A549 (cell line): ENCODE results near the gene UNC45A. TPM values are rescaled to one million over a fixed set of nuclear protein-coding genes. Genes with fewer than 3 reads are reported as not detected.

Experiments used
- ATAC-seq, 2 experiments: fragments of 200-7000 bp in 1 of 2; fragments of >200 bp in 1 of 2; cut with Nextera tagmentation in 1 of 2; cut with Tn5 transposase in 1 of 2; 3 replicates each; pipeline versions ENCODE4 v1.8.0 to v1.9.1; 2018 to 2020; ENCODE audit warnings: mild to moderate bottlenecking in 1 of 2, moderate library complexity in 1 of 2
- CTCF ChIA-PET: fragments of 300-600 bp; sonication (Branson Sonifier 250); formaldehyde crosslinking; extraction: SDS; loops from one replicate; lab custom pipeline; 2021; ENCODE audit warnings: antibody characterized with exemption, inconsistent platforms; lab: Yijun Ruan, JAX
- POLR2A ChIA-PET: fragments of 350-600 bp; formaldehyde crosslinking; extraction: SDS; loops from one replicate; lab custom pipeline; 2021; ENCODE audit warnings: antibody characterized with exemption, inconsistent platforms; lab: Yijun Ruan, JAX
- DNase-seq, 2 experiments: peaks; one replicate each; pipeline versions ENCODE4 v3.0.0 to v3.0.0-alpha.2; 2011 to 2016; ENCODE audit warnings: low read depth in 1 of 2, low spot score in 1 of 2
- FAIRE-seq: peaks from 2 replicates; lab custom pipeline; 2011; peaks lifted over from hg19 to GRCh38; lab: Jason Lieb, UNC
- H3K27ac ChIP-seq, 2 experiments: fragments of >200 bp; sonication (Bioruptor Twin); formaldehyde crosslinking; 3 replicates each; pipeline ENCODE4 v1.5.1; 2016 to 2017
- H3K4me1 ChIP-seq: fragments of >200 bp; sonication (Bioruptor Twin); formaldehyde crosslinking; 3 replicates; pipeline ENCODE4 v1.6.1; 2016
- H3K4me2 ChIP-seq: fragments of >200 bp; sonication (Bioruptor Twin); formaldehyde crosslinking; 3 replicates; pipeline ENCODE4 v1.6.1; 2016
- H3K4me3 ChIP-seq: fragments of >200 bp; sonication (Bioruptor Twin); formaldehyde crosslinking; 3 replicates; pipeline ENCODE4 v1.5.1; 2016
- H3K9me3 ChIP-seq: fragments of >200 bp; sonication (Bioruptor Twin); formaldehyde crosslinking; 3 replicates; pipeline ENCODE4 v1.6.1; 2016
- BHLHE40 ChIP-seq: IDR thresholded peaks from 2 replicates; pipeline ENCODE4 v1.6.1; 2012; ENCODE audit warnings: low read depth, low read length, inconsistent platforms
- CBX8 ChIP-seq: fragments of 200-600 bp; sonication (generic); IDR thresholded peaks from 2 replicates; pipeline ENCODE4 v1.6.1; 2016
- CHD2 ChIP-seq: fragments of 150-350 bp; IDR thresholded peaks from 2 replicates; pipeline ENCODE4 v1.6.1; 2014; ENCODE audit warnings: low read length; ENCODE audit not compliant: partially characterized antibody
- CHD4 ChIP-seq: fragments of 200-600 bp; sonication (generic); IDR thresholded peaks from 2 replicates; pipeline ENCODE4 v1.6.1; 2016; ENCODE audit warnings: antibody characterized with exemption, mild to moderate bottlenecking, borderline replicate concordance
- EHF ChIP-seq: fragments of 250-450 bp; sonication (Bioruptor Pico); IDR thresholded peaks from 2 replicates; pipeline ENCODE4 v1.5.0; 2020; ENCODE audit warnings: mild to moderate bottlenecking
- EHMT2 ChIP-seq: fragments of 200-600 bp; sonication (generic); IDR thresholded peaks from 2 replicates; pipeline ENCODE4 v1.6.1; 2016; ENCODE audit warnings: antibody characterized with exemption, low read depth, mild to moderate bottlenecking, moderate library complexity
- ESRRA ChIP-seq: fragments of 150-350 bp; IDR thresholded peaks from 2 replicates; pipeline ENCODE4 v1.6.1; 2014; ENCODE audit warnings: mild to moderate bottlenecking, low read length, borderline replicate concordance
- FOSB ChIP-seq: fragments of 250-450 bp; sonication (Bioruptor Pico); IDR thresholded peaks from 2 replicates; pipeline ENCODE4 v1.5.0; 2020; ENCODE audit warnings: mild to moderate bottlenecking, moderate library complexity
- HMGXB4 ChIP-seq: fragments of 250-450 bp; sonication (Bioruptor Pico); IDR thresholded peaks from 2 replicates; pipeline ENCODE4 v1.5.0; 2021; ENCODE audit warnings: mild to moderate bottlenecking, moderate library complexity, borderline replicate concordance
- HOXA7 ChIP-seq: fragments of 250-450 bp; sonication (Bioruptor Pico); IDR thresholded peaks from 2 replicates; pipeline ENCODE4 v1.5.0; 2020; ENCODE audit warnings: mild to moderate bottlenecking, moderate library complexity
- KDM1A ChIP-seq: fragments of 200-600 bp; sonication (generic); IDR thresholded peaks from 2 replicates; pipeline ENCODE4 v1.6.1; 2016; ENCODE audit warnings: low read depth, mild to moderate bottlenecking
- MAFK ChIP-seq: fragments of 450-650 bp; IDR thresholded peaks from 2 replicates; pipeline ENCODE4 v1.6.1; 2014; ENCODE audit not compliant: partially characterized antibody
- MAX ChIP-seq: IDR thresholded peaks from 2 replicates; pipeline ENCODE4 v1.6.1; 2012
- MAZ ChIP-seq: fragments of 150-350 bp; IDR thresholded peaks from 2 replicates; pipeline ENCODE4 v1.6.1; 2014; ENCODE audit warnings: antibody characterized with exemption, low read depth, low read length, borderline replicate concordance
- NFE2L2 ChIP-seq: fragments of 150-350 bp; conservative IDR thresholded peaks from 2 replicates; pipeline ENCODE4 v1.6.1; 2014; ENCODE audit warnings: low read length
- NPAS2 ChIP-seq: fragments of 250-450 bp; sonication (Bioruptor Pico); IDR thresholded peaks from 2 replicates; pipeline ENCODE4 v1.8.0; 2022; ENCODE audit warnings: mild to moderate bottlenecking, moderate library complexity, borderline replicate concordance
- NR3C1 ChIP-seq: fragments of >200 bp; sonication (Bioruptor Twin); formaldehyde crosslinking; IDR thresholded peaks from 3 replicates; pipeline ENCODE4 v1.6.1; 2017
- POLR2AphosphoS2 ChIP-seq: conservative IDR thresholded peaks from 2 replicates; pipeline ENCODE4 v1.6.1; 2012; ENCODE audit warnings: low read length, improper control_type of control experiment, inconsistent platforms
- REST ChIP-seq: fragments of 200-600 bp; sonication (generic); IDR thresholded peaks from 2 replicates; pipeline ENCODE4 v1.6.1; 2016; ENCODE audit warnings: antibody characterized with exemption, mild to moderate bottlenecking, moderate library complexity
- RNF2 ChIP-seq: fragments of 200-600 bp; sonication (generic); IDR thresholded peaks from 2 replicates; pipeline ENCODE4 v1.6.1; 2016; ENCODE audit warnings: low read depth, mild to moderate bottlenecking, antibody characterized with exemption, moderate library complexity, borderline replicate concordance
- SMC3 ChIP-seq: fragments of >200 bp; sonication (Bioruptor Twin); formaldehyde crosslinking; IDR thresholded peaks from 3 replicates; pipeline ENCODE4 v1.6.1; 2018; ENCODE audit warnings: inconsistent platforms
- SREBF2 ChIP-seq: fragments of 450-650 bp; IDR thresholded peaks from 2 replicates; pipeline ENCODE4 v1.6.1; 2014; ENCODE audit warnings: mild to moderate bottlenecking, moderate library complexity
- TP53 ChIP-seq: fragments of 250-450 bp; sonication (Bioruptor Pico); IDR thresholded peaks from 2 replicates; pipeline ENCODE4 v1.5.0; 2021; ENCODE audit warnings: mild to moderate bottlenecking, moderate library complexity
- WGBS: methylation state at CpG from one replicate; pipeline ENCODE4 v1.1.6; 2017; ENCODE audit errors: missing lambda C conversion rate; 5-methylcytosine and 5-hydroxymethylcytosine counted together
- polyA plus RNA-seq, 4 experiments: library from polyadenylated mRNA; depleted of rRNA in 3 of 4; stranded (reverse); fragments of >200 nt; fragmentation: RNase III in 1 of 4; extraction: RNeasy Plus Mini Kit Qiagen cat#74134 plus additional on column Dnase treatment in 1 of 4; gene quantifications; 2 replicates in 3 of 4; 3 replicates in 1 of 4; pipeline ENCODE4 v1.2.3, GENCODE V29; 2011 to 2017
- TF ChIP-seq, protein P1 (sequence below): fragments of >200 bp; sonication (Bioruptor Twin); formaldehyde crosslinking; IDR thresholded peaks from 3 replicates; pipeline ENCODE4 v1.6.1; 2016

The UNC45A gene
- polyA plus RNA-seq, 2 of the 4 experiments (the other 2 are of a cell fraction): 48.2 to 80.4 TPM

- Histone ChIP-seq H3K9me3 (no peaks in the 10 kb centered on the region), H3K4me1 (no peaks in the 10 kb centered on the region), H3K4me2 (no peak overlapping the region), H3K27ac (no peak overlapping the region)
- WGBS: 78% methylated on average over 5 of the region's 5 CpGs
- DNase-seq: no peak
- ATAC-seq: no peak
- POLR2A ChIA-PET: no interaction called here
- no peak for FAIRE-seq
- CTCF ChIA-PET: interaction anchor here (0.7 to 7.6 kb wide), 5 partner anchors 13 to 1126 kb away, joined by 3 to 127 read pairs (median 3); partner anchors contain the start of gene HDDC3
- no peak for TF ChIP-seq MAX
- TF ChIP-seq CHD2: no peak
- TF ChIP-seq FOSB: no peak
- no peak for TF ChIP-seq TP53 (CRISPR knock-in tag)
- no peak for TF ChIP-seq CBX8
- TF ChIP-seq HOXA7 (CRISPR knock-in tag): no peak
- TF ChIP-seq HMGXB4 (CRISPR knock-in tag): no peak
- no peak for TF ChIP-seq EHMT2
- no peak for TF ChIP-seq SMC3
- no peak for TF ChIP-seq CHD4
- TF ChIP-seq, all 56 proteins: peak for 0
- no peak overlapping the region for H3K4me3 ChIP-seq
Observed at GRCh38 chr15:90972133-90972532, 37.0 kb downstream of the UNC45A start.

- DNase-seq (no peak), ATAC-seq (peak in 1 of 2 experiments; percentile 25; a peak in 1 of 6 replicates), FAIRE-seq (no peak)
- no peaks in the 10 kb centered on the region for H3K9me3 ChIP-seq
- no peak overlapping the region for H3K27ac ChIP-seq
- ChIA-PET POLR2A (interaction anchor here (0.6 kb wide), 1 partner anchor 17 kb away, joined by 3 read pairs; no protein-coding TSS in a partner anchor), CTCF (interaction anchor here (0.6 to 18.2 kb wide), 4 partner anchors 15 to 298 kb away, joined by 3 to 247 read pairs (median 4); partner anchors contain the start of gene RCCD1)
- no peak overlapping the region for H3K4me3 ChIP-seq
- peaks cover 1% of the 10 kb centered on the region; the same call in 2 of the 3 replicates for H3K4me1 ChIP-seq
- no peak for TF ChIP-seq POLR2AphosphoS2
- 98% methylated on average over 21 of the region's 21 CpGs for WGBS
- no peak overlapping the region for H3K4me2 ChIP-seq
Observed at GRCh38 chr15:90974216-90974615, 39.1 kb downstream of the UNC45A start.

DNA sequence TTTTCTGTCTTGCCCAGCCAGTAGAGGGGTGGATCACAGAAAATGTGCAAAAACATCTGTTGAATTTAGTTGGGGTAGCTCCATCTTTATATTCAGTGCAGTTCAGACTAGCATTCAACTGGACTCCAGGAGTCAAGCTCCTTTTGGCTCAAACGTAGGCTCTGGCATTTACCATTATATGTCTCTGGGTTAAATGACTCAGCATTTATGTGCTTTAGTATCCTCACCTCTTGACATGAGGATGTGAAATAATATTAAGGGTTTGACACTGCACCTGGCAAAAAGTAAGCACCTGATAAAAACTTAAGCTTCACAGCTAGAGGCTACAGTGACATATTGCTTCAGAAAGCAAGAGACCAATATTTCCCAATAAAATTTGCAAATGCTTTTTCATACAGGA, 44.5 kb downstream of the UNC45A start:
- ChIA-PET POLR2A (interaction anchor here (1.0 kb wide), 1 partner anchor 25 kb away, joined by 3 read pairs; the partner anchor contains the start of gene RCCD1), CTCF (interaction anchor here (0.7 to 18.2 kb wide), 10 partner anchors 10 to 76 kb away, joined by 3 to 247 read pairs (median 4); partner anchors contain the start of genes HDDC3, RCCD1 and UNC45A)
- peak; percentile 95 for TF ChIP-seq NFE2L2
- TF ChIP-seq EHF (CRISPR knock-in tag): no peak
- TF ChIP-seq MAFK: peak; percentile 97
- TF ChIP-seq, all 56 proteins: peak for 2
- H3K4me1 ChIP-seq: peaks cover 12% of the 10 kb centered on the region
- H3K27ac ChIP-seq: peak overlapping the region; percentile 65 to 82
- ATAC-seq: peak in 1 of 2 experiments; percentile 28; a peak in 1 of 6 replicates
- H3K4me2 ChIP-seq: 0 out of 3 replicates have a peak overlapping the region, but pooled peaks have one; percentile 2
- WGBS: 42% methylated on average over 1 of the region's 1 CpG
- no peak overlapping the region for H3K4me3 ChIP-seq
- no peaks in the 10 kb centered on the region for H3K9me3 ChIP-seq
- no peak for FAIRE-seq
- peak in 1 of 2 experiments; percentile 18 for DNase-seq

DNA sequence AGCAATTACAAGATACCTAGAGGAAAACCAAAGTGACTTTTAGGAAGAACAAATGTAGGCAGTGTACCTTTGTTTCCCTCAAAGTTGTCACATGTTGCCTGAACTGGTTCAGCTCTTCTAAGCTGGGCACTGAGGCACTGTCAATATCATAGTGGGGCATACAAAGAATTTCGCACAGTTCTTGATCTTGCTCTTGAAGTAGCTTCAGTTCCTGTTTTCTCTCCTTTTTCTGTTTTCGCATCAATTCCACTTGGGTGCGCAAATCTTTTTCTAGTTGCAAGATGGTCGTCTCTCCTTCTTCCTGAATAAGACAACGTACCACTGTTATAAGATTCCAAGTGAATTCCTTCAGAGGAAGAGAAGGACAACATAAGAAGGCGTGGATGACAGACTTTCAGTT, 46.6 kb downstream of the UNC45A start:
- POLR2A ChIA-PET: interaction anchor here (0.6 kb wide), 1 partner anchor 13 kb away, joined by 4 read pairs; no protein-coding TSS in a partner anchor
- 94% methylated on average over 6 of the region's 6 CpGs for WGBS
- TF ChIP-seq BHLHE40 (no peak), TP53 (CRISPR knock-in tag) (no peak), KDM1A (no peak), SREBF2 (no peak), ESRRA (no peak), NPAS2 (CRISPR knock-in tag) (no peak), REST (no peak), EHMT2 (no peak), RNF2 (no peak), MAZ (no peak), NR3C1 (no peak)
- TF ChIP-seq, protein P1, sequence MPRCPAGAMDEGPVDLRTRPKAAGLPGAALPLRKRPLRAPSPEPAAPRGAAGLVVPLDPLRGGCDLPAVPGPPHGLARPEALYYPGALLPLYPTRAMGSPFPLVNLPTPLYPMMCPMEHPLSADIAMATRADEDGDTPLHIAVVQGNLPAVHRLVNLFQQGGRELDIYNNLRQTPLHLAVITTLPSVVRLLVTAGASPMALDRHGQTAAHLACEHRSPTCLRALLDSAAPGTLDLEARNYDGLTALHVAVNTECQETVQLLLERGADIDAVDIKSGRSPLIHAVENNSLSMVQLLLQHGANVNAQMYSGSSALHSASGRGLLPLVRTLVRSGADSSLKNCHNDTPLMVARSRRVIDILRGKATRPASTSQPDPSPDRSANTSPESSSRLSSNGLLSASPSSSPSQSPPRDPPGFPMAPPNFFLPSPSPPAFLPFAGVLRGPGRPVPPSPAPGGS: no peak

More for the DNA sequence above, 46.6 kb downstream of the UNC45A start:
- Histone ChIP-seq H3K9me3 (no peaks in the 10 kb centered on the region), H3K4me2 (no peak overlapping the region), H3K27ac (no peak overlapping the region), H3K4me1 (peaks cover 12% of the 10 kb centered on the region), H3K4me3 (no peak overlapping the region)
- FAIRE-seq: no peak
- no peak for ATAC-seq
- no peak for DNase-seq
- CTCF ChIA-PET: interaction anchor here (1.7 to 18.2 kb wide), 5 partner anchors 23 to 290 kb away, joined by 6 to 247 read pairs (median 13); partner anchors contain the start of genes HDDC3, RCCD1 and UNC45A
